WI38 (cell line): ENCODE results near the gene ANK3.

ENCODE experiments used
- H3K4me3 ChIP-seq: 2 replicates; pipeline ENCODE4 v1.5.1; 2011; ENCODE audit warnings: low read depth, mild to moderate bottlenecking, control low read depth, low read length
- CTCF ChIP-seq: IDR thresholded peaks from 2 replicates; pipeline ENCODE4 v1.5.1; 2012; ENCODE audit warnings: low read depth, mild to moderate bottlenecking, control low read depth, low read length

The ANK3 gene

DNA sequence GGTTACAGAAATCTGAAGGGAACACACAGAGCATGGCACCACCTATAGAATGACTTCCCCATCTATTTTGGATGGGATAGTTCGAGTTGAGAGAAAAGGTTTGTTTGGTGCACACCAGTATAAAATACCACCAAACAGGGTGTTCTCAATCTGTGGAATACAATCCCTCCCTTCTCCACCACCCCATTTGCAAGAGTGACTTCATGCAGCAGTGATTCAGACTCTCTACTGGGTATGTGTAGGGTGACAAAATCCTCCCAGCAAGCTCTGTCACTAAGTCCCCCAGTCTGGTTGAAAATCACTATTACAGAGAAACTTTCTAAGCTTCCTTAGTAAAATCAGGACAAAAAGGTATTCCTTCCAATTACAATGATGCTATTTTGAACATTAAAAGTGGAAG lies 69.0 kb downstream of the ANK3 start:
- H3K4me3 ChIP-seq: no peak overlapping the region
- TF ChIP-seq CTCF: no peak

GRCh38 chr10:60316029-60316428 lies 73.6 kb downstream of the ANK3 start:
- no peak for TF ChIP-seq CTCF
- no peak overlapping the region for H3K4me3 ChIP-seq

DNA sequence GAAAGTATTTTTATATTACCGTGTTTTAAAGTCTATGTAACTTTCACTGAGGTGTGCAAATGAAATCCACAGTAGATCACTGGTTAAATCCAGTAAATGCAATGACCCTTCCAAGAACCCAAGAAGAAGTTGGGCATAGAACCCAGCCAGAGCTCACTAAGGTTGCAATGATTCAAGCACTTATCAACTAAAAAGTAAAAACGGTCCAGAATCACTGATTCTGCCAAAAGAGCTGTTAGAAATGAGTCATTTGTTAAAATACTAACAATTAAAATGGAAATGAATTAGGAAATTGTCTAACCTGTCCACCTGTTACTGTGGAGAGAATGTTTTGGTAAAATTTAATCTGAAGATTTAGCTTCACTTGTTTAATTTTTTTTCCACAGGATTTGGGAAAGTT lies 74.4 kb downstream of the ANK3 start:
- no peak for TF ChIP-seq CTCF
- H3K4me3 ChIP-seq: no peak overlapping the region

- no peak for TF ChIP-seq CTCF
- no peak overlapping the region for H3K4me3 ChIP-seq
Measured at GRCh38 chr10:60314069-60314940, 75.4 kb downstream of the ANK3 start.

DNA sequence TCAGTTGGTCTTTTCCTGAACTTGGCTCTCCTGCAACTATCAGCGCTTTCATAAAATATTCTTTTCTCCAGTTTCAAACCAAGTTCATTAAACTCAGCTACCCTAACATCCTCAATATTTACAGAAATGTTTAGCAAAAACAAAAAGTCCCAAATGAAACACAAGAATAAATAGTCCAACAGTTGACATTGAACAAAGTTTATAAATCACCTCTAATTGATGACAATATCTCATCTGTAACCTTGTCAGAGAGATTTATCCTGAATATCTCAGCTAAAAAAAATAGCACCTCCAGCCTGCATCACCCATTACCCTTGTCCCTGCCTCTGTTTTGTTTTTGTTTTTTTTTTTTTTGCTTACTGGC lies 76.1 kb downstream of the ANK3 start:
- H3K4me3 ChIP-seq: no peak overlapping the region
- no peak for TF ChIP-seq CTCF

DNA sequence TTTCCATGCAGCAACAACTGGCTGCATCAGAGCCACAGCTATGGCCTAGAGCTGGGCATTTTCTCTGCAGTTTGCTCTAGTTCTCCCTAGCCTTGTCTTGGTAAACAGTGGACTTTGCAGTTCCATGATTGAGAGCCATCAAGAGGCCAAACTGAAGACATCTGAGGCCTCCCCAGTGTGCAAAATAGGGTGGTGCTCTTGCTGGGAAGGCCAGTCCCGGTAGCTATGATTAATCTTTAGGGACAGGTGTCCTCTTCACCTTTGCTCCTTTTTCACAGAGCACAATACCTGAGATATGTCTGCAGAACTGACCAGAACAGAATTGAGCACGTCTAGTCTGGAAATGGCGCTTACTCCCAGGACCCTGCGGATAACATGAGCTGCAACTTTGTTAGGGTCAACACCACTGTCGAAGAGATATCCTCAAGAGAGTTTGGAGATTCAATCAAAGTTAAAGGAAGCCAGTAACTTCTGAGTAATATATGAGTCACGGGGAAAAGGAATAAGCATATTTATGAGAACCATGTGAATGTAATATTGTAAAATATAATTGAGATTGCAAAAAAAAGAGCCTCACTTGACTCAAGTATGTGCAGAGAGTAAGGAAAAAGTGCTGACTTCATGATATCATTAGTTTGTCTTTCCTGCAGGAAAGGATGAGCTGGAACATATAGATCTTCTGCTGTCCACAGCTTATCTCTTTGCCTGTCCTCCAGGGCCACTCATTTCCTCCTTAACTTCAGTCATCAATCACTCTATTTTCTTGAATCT lies 76.7 kb downstream of the ANK3 start:
- H3K4me3 ChIP-seq: no peak overlapping the region
- no peak for TF ChIP-seq CTCF

DNA sequence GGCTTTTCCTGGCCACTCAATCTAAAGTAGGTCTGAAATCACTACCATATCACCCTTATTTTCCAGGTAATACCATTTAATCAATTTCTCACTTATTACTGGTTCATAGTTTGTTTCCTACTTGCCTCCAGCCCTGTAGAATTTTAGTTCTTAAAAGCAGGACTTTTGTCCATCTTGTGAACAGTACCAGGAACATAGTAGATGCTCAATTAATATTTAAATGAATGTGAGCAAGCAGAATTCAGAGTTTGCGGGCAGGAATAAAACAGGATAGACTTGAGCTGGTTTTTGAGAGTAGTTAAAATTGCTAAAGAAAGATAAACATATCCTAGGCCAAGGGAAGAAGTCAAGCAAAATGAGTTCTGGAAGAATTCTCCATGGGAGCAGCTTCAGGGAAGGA lies 77.9 kb downstream of the ANK3 start:
- no peak for TF ChIP-seq CTCF
- no peak overlapping the region for H3K4me3 ChIP-seq
